Measurements from ENCODE around the gene GAD1. TPM values are rescaled to one million over a fixed set of nuclear protein-coding genes. Genes with fewer than 3 reads are reported as not detected.

GAD1 gene
- total RNA-seq, 4 donors from 2014 or later: not detected

DNA sequence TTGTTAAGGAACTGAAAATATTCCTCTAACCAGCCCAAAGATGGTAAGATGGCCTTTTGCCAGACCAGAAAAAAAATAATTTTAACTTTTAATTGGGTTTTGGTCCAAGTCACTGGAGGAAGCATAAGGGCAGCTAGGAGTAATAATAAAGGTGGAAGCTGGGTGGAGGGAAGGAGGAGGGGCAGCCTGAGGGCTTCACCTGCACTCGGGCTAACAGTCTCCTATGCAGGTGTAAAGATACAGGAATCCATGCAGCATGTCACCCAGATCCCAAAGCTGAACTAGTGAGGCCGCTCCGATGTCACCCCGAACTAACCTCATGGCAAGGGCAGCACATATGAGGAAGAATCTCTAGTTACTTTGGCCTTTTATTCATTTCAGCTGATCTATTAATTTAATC, 75.2 kb downstream of the GAD1 start:
- TF ChIP-seq, protein P1, sequence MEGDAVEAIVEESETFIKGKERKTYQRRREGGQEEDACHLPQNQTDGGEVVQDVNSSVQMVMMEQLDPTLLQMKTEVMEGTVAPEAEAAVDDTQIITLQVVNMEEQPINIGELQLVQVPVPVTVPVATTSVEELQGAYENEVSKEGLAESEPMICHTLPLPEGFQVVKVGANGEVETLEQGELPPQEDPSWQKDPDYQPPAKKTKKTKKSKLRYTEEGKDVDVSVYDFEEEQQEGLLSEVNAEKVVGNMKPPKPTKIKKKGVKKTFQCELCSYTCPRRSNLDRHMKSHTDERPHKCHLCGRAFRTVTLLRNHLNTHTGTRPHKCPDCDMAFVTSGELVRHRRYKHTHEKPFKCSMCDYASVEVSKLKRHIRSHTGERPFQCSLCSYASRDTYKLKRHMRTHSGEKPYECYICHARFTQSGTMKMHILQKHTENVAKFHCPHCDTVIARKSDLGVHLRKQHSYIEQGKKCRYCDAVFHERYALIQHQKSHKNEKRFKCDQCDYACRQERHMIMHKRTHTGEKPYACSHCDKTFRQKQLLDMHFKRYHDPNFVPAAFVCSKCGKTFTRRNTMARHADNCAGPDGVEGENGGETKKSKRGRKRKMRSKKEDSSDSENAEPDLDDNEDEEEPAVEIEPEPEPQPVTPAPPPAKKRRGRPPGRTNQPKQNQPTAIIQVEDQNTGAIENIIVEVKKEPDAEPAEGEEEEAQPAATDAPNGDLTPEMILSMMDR (IDR thresholded peaks at IDR 0.05): no peak
- TF ChIP-seq POLR2AphosphoS5 (IDR thresholded peaks at IDR 0.05) (no peak), POLR2A (IDR thresholded peaks at IDR 0.05; ENCODE audit: low read depth) (no peak), EP300 (IDR thresholded peaks at IDR 0.05) (no peak)
- Histone ChIP-seq H3K27ac (replicated peaks in 1 of 4) (no peak overlapping the region), H3K36me3 (no peaks in the 10 kb centered on the region), H3K27me3 (no peaks in the 10 kb centered on the region), H3K9me3 (no peaks in the 10 kb centered on the region), H3K4me1 (peaks cover 0 to 8% (median 0%) of the 10 kb centered on the region in 4 donors), H3K4me3 (no peak overlapping the region)
- DNase-seq (ENCODE audit: extremely low spot score): no peak
- 91% methylated on average over 4 of the region's 4 CpGs for WGBS
- intact Hi-C loops (cut with DNase I): no loop called here

DNA sequence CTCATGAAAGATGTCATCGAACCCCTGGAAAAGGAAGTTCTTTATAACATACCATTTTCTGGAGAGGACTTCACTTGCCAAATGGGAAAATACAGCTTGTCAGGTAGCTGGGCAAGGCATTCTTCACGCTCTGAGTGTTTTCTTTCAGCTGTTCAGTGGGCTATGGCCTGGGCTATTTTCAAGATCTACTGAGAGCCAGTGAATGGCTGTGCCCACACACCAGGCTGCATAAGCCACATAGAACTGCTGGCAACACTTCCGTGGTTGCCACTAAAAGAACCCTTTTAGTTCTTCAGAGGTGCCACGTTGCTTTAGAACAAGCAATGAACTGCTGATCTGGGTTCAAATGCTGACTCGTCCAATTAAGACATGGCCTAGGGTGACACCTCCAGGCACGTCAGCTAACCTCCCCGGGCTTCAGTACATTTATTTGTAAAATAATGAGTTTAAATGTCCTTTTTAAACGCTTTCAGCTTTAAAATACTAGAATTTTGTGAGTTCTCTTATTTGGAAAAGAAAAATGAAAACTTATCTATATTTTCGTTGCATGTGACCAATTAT, 75.8 kb downstream of the GAD1 start:
- H3K36me3 ChIP-seq: no peaks in the 10 kb centered on the region
- intact Hi-C loops (cut with DNase I): no loop called here
- DNase-seq (ENCODE audit: extremely low spot score): no peak
- no peak overlapping the region for H3K4me3 ChIP-seq
- TF ChIP-seq, protein P1 (IDR thresholded peaks at IDR 0.05): no peak
- TF ChIP-seq POLR2A (IDR thresholded peaks at IDR 0.05; ENCODE audit: low read depth) (no peak), EP300 (IDR thresholded peaks at IDR 0.05) (no peak), POLR2AphosphoS5 (IDR thresholded peaks at IDR 0.05) (no peak)
- H3K4me1 ChIP-seq: peaks cover 0 to 8% (median 0%) of the 10 kb centered on the region in 4 donors
- H3K9me3 ChIP-seq: no peaks in the 10 kb centered on the region
- H3K27ac ChIP-seq (replicated peaks in 1 of 4): no peak overlapping the region
- whole genome bisulfite sequencing: 81% methylated on average over 9 of the region's 9 CpGs
- H3K27me3 ChIP-seq: no peaks in the 10 kb centered on the region

DNA sequence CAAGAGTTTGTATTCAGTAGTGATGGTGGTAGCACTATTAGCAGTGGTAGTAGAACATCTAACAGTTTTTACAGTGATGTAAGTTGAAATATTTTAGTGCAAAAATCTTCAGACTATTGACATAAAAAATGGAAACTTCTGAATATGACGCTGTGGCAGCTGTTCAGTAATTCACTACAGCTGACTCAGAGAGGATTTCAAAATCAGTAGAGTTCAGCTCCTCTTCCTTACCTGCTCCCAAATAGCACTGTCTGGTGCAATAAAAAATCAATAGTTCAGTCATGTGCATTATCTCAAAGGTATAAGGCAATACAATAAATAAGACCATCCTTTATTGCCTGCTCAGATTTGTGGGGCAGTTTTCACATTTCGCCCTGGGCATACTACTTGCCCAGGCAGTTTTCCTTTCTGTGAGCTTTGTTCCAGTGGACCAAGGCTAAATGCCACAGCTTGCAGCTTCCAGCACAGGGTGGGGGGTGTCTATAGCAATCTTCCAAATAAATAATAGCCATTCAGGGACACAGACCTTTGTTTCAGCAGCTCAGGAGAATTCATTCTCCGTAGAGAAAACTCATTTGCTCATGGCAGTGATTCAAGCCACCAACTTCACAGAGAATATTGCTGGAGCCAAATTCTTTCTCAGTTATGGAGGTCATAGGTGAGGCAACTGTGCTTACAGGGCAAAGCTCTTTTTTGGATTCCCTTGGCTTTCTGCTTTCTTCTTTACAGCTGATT, 78.5 kb downstream of the GAD1 start:
- H3K9me3 ChIP-seq: no peaks in the 10 kb centered on the region
- no peak for TF ChIP-seq POLR2AphosphoS5 (IDR thresholded peaks at IDR 0.05)
- no peak for TF ChIP-seq POLR2A (IDR thresholded peaks at IDR 0.05; ENCODE audit: low read depth)
- TF ChIP-seq, protein P1 (IDR thresholded peaks at IDR 0.05): no peak
- no peak for TF ChIP-seq EP300 (IDR thresholded peaks at IDR 0.05)
- peaks cover 0 to 8% (median 0%) of the 10 kb centered on the region in 4 donors for H3K4me1 ChIP-seq
- no peak overlapping the region for H3K4me3 ChIP-seq
- intact Hi-C loops (cut with DNase I): no loop called here
- H3K27me3 ChIP-seq: no peaks in the 10 kb centered on the region
- H3K36me3 ChIP-seq: no peaks in the 10 kb centered on the region
- no peak for DNase-seq (ENCODE audit: extremely low spot score)
- WGBS: 58% methylated on average over 3 of the region's 3 CpGs
- H3K27ac ChIP-seq (replicated peaks in 1 of 4): no peak overlapping the region

DNA sequence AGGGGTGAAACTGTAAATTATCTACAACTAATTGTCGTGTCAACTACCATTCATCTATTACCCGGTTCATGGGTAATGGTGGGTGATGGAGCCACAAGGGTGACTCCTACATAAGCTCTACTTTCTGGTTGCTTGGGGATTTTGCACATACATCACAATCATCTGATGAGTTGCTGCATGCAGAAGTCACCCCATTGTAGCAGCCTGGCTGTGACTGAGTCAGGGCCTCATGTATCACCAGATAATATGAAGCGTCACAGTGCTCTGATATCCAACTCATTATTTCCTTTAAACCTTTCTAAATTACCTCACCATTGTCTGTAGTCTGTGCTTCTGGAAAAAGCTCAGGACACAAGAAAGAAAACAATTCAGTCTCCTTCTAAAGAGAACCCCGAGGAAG, 79.9 kb downstream of the GAD1 start:
- no peaks in the 10 kb centered on the region for H3K27me3 ChIP-seq
- TF ChIP-seq POLR2A (IDR thresholded peaks at IDR 0.05; ENCODE audit: low read depth) (no peak), EP300 (IDR thresholded peaks at IDR 0.05) (no peak), POLR2AphosphoS5 (IDR thresholded peaks at IDR 0.05) (no peak)
- TF ChIP-seq, protein P1 (IDR thresholded peaks at IDR 0.05): no peak
- DNase-seq (ENCODE audit: extremely low spot score): no peak
- H3K4me1 ChIP-seq: peaks cover 0 to 8% (median 0%) of the 10 kb centered on the region in 4 donors
- no peak overlapping the region for H3K4me3 ChIP-seq
- H3K9me3 ChIP-seq: no peaks in the 10 kb centered on the region
- no peak overlapping the region for H3K27ac ChIP-seq (replicated peaks in 1 of 4)
- intact Hi-C loops (cut with DNase I): no loop called here
- no peaks in the 10 kb centered on the region for H3K36me3 ChIP-seq
- whole genome bisulfite sequencing: 70% methylated on average over 4 of the region's 4 CpGs
